ENCODE measurements around the gene ENO3.

The ENO3 gene

GRCh38 chr17:4960279-4960922 is 9.5 kb downstream of the ENO3 start:
- no peaks in the 10 kb centered on the region for H3K27me3 ChIP-seq (ENCODE audit: control insufficient read depth, insufficient read depth, low read length)
- H3K9ac ChIP-seq (ENCODE audit: low read length), result no peak overlapping the region
- no peaks in the 10 kb centered on the region for H3K4me1 ChIP-seq (ENCODE audit: control insufficient read depth, insufficient read depth, low read length)
- no peak overlapping the region for H3K4me3 ChIP-seq (ENCODE audit: low read length)
- no peak overlapping the region for H3K27ac ChIP-seq (ENCODE audit: low read depth, low read length)
- H3K36me3 ChIP-seq (ENCODE audit: control insufficient read depth, insufficient read depth, low read length), result peaks cover 14% of the 10 kb centered on the region

- H3K9ac ChIP-seq (ENCODE audit: low read length), result no peak overlapping the region
- no peak overlapping the region for H3K4me3 ChIP-seq (ENCODE audit: low read length)
- no peaks in the 10 kb centered on the region for H3K27me3 ChIP-seq (ENCODE audit: control insufficient read depth, insufficient read depth, low read length)
- H3K36me3 ChIP-seq (ENCODE audit: control insufficient read depth, insufficient read depth, low read length), result peaks cover 6% of the 10 kb centered on the region
- peaks cover 22% of the 10 kb centered on the region for H3K4me1 ChIP-seq (ENCODE audit: control insufficient read depth, insufficient read depth, low read length)
- H3K27ac ChIP-seq (ENCODE audit: low read depth, low read length), result no peak overlapping the region
Observed at GRCh38 chr17:4965311-4965986, 14.5 kb downstream of the ENO3 start.

GRCh38 chr17:4966844-4967538 is 16.1 kb downstream of the ENO3 start:
- peaks cover 9% of the 10 kb centered on the region for H3K36me3 ChIP-seq (ENCODE audit: control insufficient read depth, insufficient read depth, low read length)
- peaks cover 22% of the 10 kb centered on the region for H3K4me1 ChIP-seq (ENCODE audit: control insufficient read depth, insufficient read depth, low read length)
- H3K27me3 ChIP-seq (ENCODE audit: control insufficient read depth, insufficient read depth, low read length), result no peaks in the 10 kb centered on the region
- H3K27ac ChIP-seq (ENCODE audit: low read depth, low read length), result peak overlapping the region; percentile 91
- H3K4me3 ChIP-seq (ENCODE audit: low read length), result peak overlapping the region; percentile 84
- H3K9ac ChIP-seq (ENCODE audit: low read length), result peak overlapping the region; percentile 94

GRCh38 chr17:4967539-4968485 is 16.9 kb downstream of the ENO3 start, which contains the start of gene SPAG7:
Gene SPAG7, minus strand, starts transcription at chr17:4967817. Its CDS starts 13 bp downstream, at chr17:4967804.
- Histone ChIP-seq H3K9ac (ENCODE audit: low read length) (peak within 1 kb of the TSS; percentile 94), H3K36me3 (ENCODE audit: control insufficient read depth, insufficient read depth, low read length) (peaks cover 11% of the 10 kb centered on the region), H3K4me3 (ENCODE audit: low read length) (peak within 1 kb of the TSS; percentile 84), H3K27ac (ENCODE audit: low read depth, low read length) (peak within 1 kb of the TSS; percentile 91), H3K27me3 (ENCODE audit: control insufficient read depth, insufficient read depth, low read length) (no peaks in the 10 kb centered on the region), H3K4me1 (ENCODE audit: control insufficient read depth, insufficient read depth, low read length) (peaks cover 22% of the 10 kb centered on the region)

GRCh38 chr17:4968486-4969046 is 17.6 kb downstream of the ENO3 start:
- H3K4me1 ChIP-seq (ENCODE audit: control insufficient read depth, insufficient read depth, low read length), result peaks cover 22% of the 10 kb centered on the region
- peak overlapping the region; percentile 83 for H3K9ac ChIP-seq (ENCODE audit: low read length)
- H3K36me3 ChIP-seq (ENCODE audit: control insufficient read depth, insufficient read depth, low read length), result peaks cover 18% of the 10 kb centered on the region
- peak overlapping the region; percentile 91 for H3K27ac ChIP-seq (ENCODE audit: low read depth, low read length)
- no peaks in the 10 kb centered on the region for H3K27me3 ChIP-seq (ENCODE audit: control insufficient read depth, insufficient read depth, low read length)
- peak overlapping the region; percentile 80 for H3K4me3 ChIP-seq (ENCODE audit: low read length)

GRCh38 chr17:4969047-4969550 is 18.2 kb downstream of the ENO3 start:
- Histone ChIP-seq H3K27me3 (ENCODE audit: control insufficient read depth, insufficient read depth, low read length) (no peaks in the 10 kb centered on the region), H3K36me3 (ENCODE audit: control insufficient read depth, insufficient read depth, low read length) (peaks cover 21% of the 10 kb centered on the region), H3K27ac (ENCODE audit: low read depth, low read length) (peak overlapping the region; percentile 91), H3K4me1 (ENCODE audit: control insufficient read depth, insufficient read depth, low read length) (peaks cover 22% of the 10 kb centered on the region), H3K4me3 (ENCODE audit: low read length) (peak overlapping the region; percentile 80), H3K9ac (ENCODE audit: low read length) (no peak overlapping the region)

GRCh38 chr17:4969551-4970173 is 18.7 kb downstream of the ENO3 start:
- Histone ChIP-seq H3K36me3 (ENCODE audit: control insufficient read depth, insufficient read depth, low read length) (peaks cover 23% of the 10 kb centered on the region), H3K27ac (ENCODE audit: low read depth, low read length) (peak overlapping the region; percentile 91)

GRCh38 chr17:4970273-4970672 is 19.4 kb downstream of the ENO3 start:
- H3K4me1 ChIP-seq (ENCODE audit: control insufficient read depth, insufficient read depth, low read length), result peaks cover 22% of the 10 kb centered on the region
- no peaks in the 10 kb centered on the region for H3K27me3 ChIP-seq (ENCODE audit: control insufficient read depth, insufficient read depth, low read length)
- peaks cover 22% of the 10 kb centered on the region for H3K36me3 ChIP-seq (ENCODE audit: control insufficient read depth, insufficient read depth, low read length)
- H3K27ac ChIP-seq (ENCODE audit: low read depth, low read length), result peak overlapping the region; percentile 91
- no peak overlapping the region for H3K4me3 ChIP-seq (ENCODE audit: low read length)
- no peak overlapping the region for H3K9ac ChIP-seq (ENCODE audit: low read length)

More at GRCh38 chr17:4969551-4970173, 18.7 kb downstream of the ENO3 start:
- H3K4me1 ChIP-seq (ENCODE audit: control insufficient read depth, insufficient read depth, low read length), result peaks cover 22% of the 10 kb centered on the region
- H3K4me3 ChIP-seq (ENCODE audit: low read length), result peak overlapping the region; percentile 80
- H3K27me3 ChIP-seq (ENCODE audit: control insufficient read depth, insufficient read depth, low read length), result no peaks in the 10 kb centered on the region
- no peak overlapping the region for H3K9ac ChIP-seq (ENCODE audit: low read length)

GRCh38 chr17:4971826-4972225 is 20.9 kb downstream of the ENO3 start:
- Histone ChIP-seq H3K27me3 (ENCODE audit: control insufficient read depth, insufficient read depth, low read length) (no peaks in the 10 kb centered on the region), H3K27ac (ENCODE audit: low read depth, low read length) (peak overlapping the region; percentile 38), H3K36me3 (ENCODE audit: control insufficient read depth, insufficient read depth, low read length) (peaks cover 21% of the 10 kb centered on the region), H3K4me3 (ENCODE audit: low read length) (no peak overlapping the region), H3K9ac (ENCODE audit: low read length) (no peak overlapping the region), H3K4me1 (ENCODE audit: control insufficient read depth, insufficient read depth, low read length) (peaks cover 15% of the 10 kb centered on the region)

GRCh38 chr17:4972322-4972721 is 21.4 kb downstream of the ENO3 start:
- H3K9ac ChIP-seq (ENCODE audit: low read length), result no peak overlapping the region
- peaks cover 15% of the 10 kb centered on the region for H3K4me1 ChIP-seq (ENCODE audit: control insufficient read depth, insufficient read depth, low read length)
- peaks cover 25% of the 10 kb centered on the region for H3K36me3 ChIP-seq (ENCODE audit: control insufficient read depth, insufficient read depth, low read length)
- H3K27ac ChIP-seq (ENCODE audit: low read depth, low read length), result peak overlapping the region; percentile 38
- no peaks in the 10 kb centered on the region for H3K27me3 ChIP-seq (ENCODE audit: control insufficient read depth, insufficient read depth, low read length)
- no peak overlapping the region for H3K4me3 ChIP-seq (ENCODE audit: low read length)

- Histone ChIP-seq H3K27ac (ENCODE audit: low read depth, low read length) (no peak overlapping the region), H3K4me3 (ENCODE audit: low read length) (no peak overlapping the region), H3K9ac (ENCODE audit: low read length) (no peak overlapping the region), H3K27me3 (ENCODE audit: control insufficient read depth, insufficient read depth, low read length) (no peaks in the 10 kb centered on the region), H3K36me3 (ENCODE audit: control insufficient read depth, insufficient read depth, low read length) (peaks cover 30% of the 10 kb centered on the region), H3K4me1 (ENCODE audit: control insufficient read depth, insufficient read depth, low read length) (peaks cover 15% of the 10 kb centered on the region)
Observed at GRCh38 chr17:4972752-4973151, 21.8 kb downstream of the ENO3 start.

All from rectal smooth muscle tissue (tissue), 1 donor.